CD4-positive, alpha-beta T cell treated with Interleukin-15 for 1 hour (primary cell): ENCODE data around the gene MDM4.
"Not testable (repeated sequence)": the region's sequence is repeated elsewhere in the genome, so short reads cannot be mapped to it uniquely, and the experiment has no call there.

Source experiments
- DNase-seq: peaks from one replicate; pipeline ENCODE4 v3.0.0-alpha.2; 2020

MDM4 gene

GRCh38 chr1:204493145-204493983, 22.8 kb upstream of the MDM4 start:
- DNase-seq, result no peak

GRCh38 chr1:204493984-204494280, 22.3 kb upstream of the MDM4 start:
- DNase-seq, result peak; percentile 48

- DNase-seq, result peak; percentile 74
Measured at GRCh38 chr1:204494281-204495077, 21.7 kb upstream of the MDM4 start, which contains the start of gene PIK3C2B. PIK3C2B (minus strand) TSS chr1:204494805; CDS start chr1:204469802, 25,003 bp downstream.

GRCh38 chr1:204495078-204495753, 21.0 kb upstream of the MDM4 start:
- DNase-seq, result peak; percentile 23

GRCh38 chr1:204495777-204496176, 20.4 kb upstream of the MDM4 start:
- no peak for DNase-seq

- DNase-seq, result no peak
Measured at GRCh38 chr1:204498981-204499380, 17.2 kb upstream of the MDM4 start.

- DNase-seq, result no peak
Measured at GRCh38 chr1:204499511-204500468, 16.4 kb upstream of the MDM4 start.

- no peak for DNase-seq
Measured at GRCh38 chr1:204502241-204502640, 14.0 kb upstream of the MDM4 start.

GRCh38 chr1:204503122-204503912, 12.9 kb upstream of the MDM4 start:
- no peak for DNase-seq

- no peak for DNase-seq
Measured at GRCh38 chr1:204503913-204504519, 12.2 kb upstream of the MDM4 start.

- DNase-seq, result no peak
Measured at GRCh38 chr1:204505674-204506200, 10.5 kb upstream of the MDM4 start.

- peak; percentile 76 for DNase-seq
Measured at GRCh38 chr1:204506201-204506968, 9.8 kb upstream of the MDM4 start.

GRCh38 chr1:204506969-204507316, 9.3 kb upstream of the MDM4 start:
- peak; percentile 91 for DNase-seq

GRCh38 chr1:204507317-204508105, 8.7 kb upstream of the MDM4 start:
- DNase-seq, result peak; percentile 35

GRCh38 chr1:204509186-204509635, 7.0 kb upstream of the MDM4 start:
- DNase-seq, result no peak

- DNase-seq, result peak; percentile 50
Measured at GRCh38 chr1:204511366-204511765, 4.8 kb upstream of the MDM4 start.

GRCh38 chr1:204513117-204513716, 3.0 kb upstream of the MDM4 start:
- DNase-seq, result peak; percentile 85

GRCh38 chr1:204514828-204515227, 1.4 kb upstream of the MDM4 start:
- no peak for DNase-seq

GRCh38 chr1:204517382-204517781, 1.2 kb downstream of the MDM4 start:
- not testable (repeated sequence) for DNase-seq
